ENCODE results near the gene SLC22A23. TPM values are rescaled to one million over a fixed set of nuclear protein-coding genes. Genes with fewer than 3 reads are reported as not detected.

Gene SLC22A23
- total RNA-seq, 1 experiment from 2014 or later: 38.2 TPM

DNA sequence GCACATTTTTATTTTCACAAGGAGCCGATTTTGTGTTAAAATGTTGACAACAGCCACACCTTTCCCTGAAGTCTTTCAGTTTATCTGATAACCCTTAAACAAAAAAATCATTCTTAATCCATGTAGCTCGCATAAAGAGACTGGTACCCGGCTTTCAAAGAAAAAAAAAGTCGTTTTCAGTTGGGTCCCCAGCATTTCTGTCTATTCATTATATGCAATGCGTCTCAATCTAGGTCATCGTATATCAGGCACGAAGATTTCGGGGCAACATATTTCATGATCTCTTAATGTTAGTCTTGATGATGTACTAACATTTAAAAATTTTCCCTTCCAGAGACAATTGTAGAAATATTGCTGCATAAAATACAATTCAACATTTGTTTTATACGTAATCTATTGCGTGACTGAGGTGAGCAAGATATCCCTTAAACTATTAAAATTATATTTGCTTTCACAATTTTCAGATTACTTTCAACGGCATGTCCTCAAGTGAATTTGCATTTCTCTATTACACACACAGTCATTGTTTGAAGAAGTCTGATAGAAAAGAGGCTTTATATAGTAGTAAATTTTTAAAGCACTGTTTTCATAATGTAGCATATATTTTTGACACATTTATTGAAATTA lies 226.5 kb downstream of the SLC22A23 start:
- ChIA-PET CTCF (interaction anchor here (0.6 to 5.2 kb wide), 14 partner anchors 9 to 134 kb away, joined by 3 to 65 read pairs (median 6); partner anchors contain the start of genes PSMG4 and TUBB2A), POLR2A (interaction anchor here (0.9 to 3.1 kb wide), 4 partner anchors 22 to 72 kb away, joined by 4 to 24 read pairs (median 5); partner anchors contain the start of genes PSMG4 and TUBB2A)
- Mint-ChIP-seq H3K27me3 (ENCODE audit: low read depth) (peaks cover 23% of the 10 kb centered on the region), H3K36me3 (peaks cover 10% of the 10 kb centered on the region), H3K4me1 (peaks cover 50% of the 10 kb centered on the region), H3K4me3 (peak overlapping the region; percentile 89), H3K27ac (no peak overlapping the region), H3K9me3 (no peaks in the 10 kb centered on the region)
- TF ChIP-seq, protein P1, sequence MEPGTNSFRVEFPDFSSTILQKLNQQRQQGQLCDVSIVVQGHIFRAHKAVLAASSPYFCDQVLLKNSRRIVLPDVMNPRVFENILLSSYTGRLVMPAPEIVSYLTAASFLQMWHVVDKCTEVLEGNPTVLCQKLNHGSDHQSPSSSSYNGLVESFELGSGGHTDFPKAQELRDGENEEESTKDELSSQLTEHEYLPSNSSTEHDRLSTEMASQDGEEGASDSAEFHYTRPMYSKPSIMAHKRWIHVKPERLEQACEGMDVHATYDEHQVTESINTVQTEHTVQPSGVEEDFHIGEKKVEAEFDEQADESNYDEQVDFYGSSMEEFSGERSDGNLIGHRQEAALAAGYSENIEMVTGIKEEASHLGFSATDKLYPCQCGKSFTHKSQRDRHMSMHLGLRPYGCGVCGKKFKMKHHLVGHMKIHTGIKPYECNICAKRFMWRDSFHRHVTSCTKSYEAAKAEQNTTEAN (CRISPR knock-in tag; IDR thresholded peaks at IDR 0.05): no peak
- TF ChIP-seq NFATC4 (CRISPR knock-in tag; IDR thresholded peaks at IDR 0.05): no peak
- TF ChIP-seq, protein P2, sequence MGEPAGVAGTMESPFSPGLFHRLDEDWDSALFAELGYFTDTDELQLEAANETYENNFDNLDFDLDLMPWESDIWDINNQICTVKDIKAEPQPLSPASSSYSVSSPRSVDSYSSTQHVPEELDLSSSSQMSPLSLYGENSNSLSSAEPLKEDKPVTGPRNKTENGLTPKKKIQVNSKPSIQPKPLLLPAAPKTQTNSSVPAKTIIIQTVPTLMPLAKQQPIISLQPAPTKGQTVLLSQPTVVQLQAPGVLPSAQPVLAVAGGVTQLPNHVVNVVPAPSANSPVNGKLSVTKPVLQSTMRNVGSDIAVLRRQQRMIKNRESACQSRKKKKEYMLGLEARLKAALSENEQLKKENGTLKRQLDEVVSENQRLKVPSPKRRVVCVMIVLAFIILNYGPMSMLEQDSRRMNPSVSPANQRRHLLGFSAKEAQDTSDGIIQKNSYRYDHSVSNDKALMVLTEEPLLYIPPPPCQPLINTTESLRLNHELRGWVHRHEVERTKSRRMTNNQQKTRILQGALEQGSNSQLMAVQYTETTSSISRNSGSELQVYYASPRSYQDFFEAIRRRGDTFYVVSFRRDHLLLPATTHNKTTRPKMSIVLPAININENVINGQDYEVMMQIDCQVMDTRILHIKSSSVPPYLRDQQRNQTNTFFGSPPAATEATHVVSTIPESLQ (CRISPR knock-in tag; IDR thresholded peaks at IDR 0.05): no peak
- no peak for TF ChIP-seq SOX15 (CRISPR knock-in tag; IDR thresholded peaks at IDR 0.05)
- TF ChIP-seq, protein P3, sequence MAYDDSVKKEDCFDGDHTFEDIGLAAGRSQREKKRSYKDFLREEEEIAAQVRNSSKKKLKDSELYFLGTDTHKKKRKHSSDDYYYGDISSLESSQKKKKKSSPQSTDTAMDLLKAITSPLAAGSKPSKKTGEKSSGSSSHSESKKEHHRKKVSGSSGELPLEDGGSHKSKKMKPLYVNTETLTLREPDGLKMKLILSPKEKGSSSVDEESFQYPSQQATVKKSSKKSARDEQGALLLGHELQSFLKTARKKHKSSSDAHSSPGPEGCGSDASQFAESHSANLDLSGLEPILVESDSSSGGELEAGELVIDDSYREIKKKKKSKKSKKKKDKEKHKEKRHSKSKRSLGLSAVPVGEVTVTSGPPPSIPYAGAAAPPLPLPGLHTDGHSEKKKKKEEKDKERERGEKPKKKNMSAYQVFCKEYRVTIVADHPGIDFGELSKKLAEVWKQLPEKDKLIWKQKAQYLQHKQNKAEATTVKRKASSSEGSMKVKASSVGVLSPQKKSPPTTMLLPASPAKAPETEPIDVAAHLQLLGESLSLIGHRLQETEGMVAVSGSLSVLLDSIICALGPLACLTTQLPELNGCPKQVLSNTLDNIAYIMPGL (CRISPR knock-in tag; IDR thresholded peaks at IDR 0.05): no peak
- ATAC-seq (no peak), DNase-seq (ENCODE audit: low spot score) (no peak)

DNA sequence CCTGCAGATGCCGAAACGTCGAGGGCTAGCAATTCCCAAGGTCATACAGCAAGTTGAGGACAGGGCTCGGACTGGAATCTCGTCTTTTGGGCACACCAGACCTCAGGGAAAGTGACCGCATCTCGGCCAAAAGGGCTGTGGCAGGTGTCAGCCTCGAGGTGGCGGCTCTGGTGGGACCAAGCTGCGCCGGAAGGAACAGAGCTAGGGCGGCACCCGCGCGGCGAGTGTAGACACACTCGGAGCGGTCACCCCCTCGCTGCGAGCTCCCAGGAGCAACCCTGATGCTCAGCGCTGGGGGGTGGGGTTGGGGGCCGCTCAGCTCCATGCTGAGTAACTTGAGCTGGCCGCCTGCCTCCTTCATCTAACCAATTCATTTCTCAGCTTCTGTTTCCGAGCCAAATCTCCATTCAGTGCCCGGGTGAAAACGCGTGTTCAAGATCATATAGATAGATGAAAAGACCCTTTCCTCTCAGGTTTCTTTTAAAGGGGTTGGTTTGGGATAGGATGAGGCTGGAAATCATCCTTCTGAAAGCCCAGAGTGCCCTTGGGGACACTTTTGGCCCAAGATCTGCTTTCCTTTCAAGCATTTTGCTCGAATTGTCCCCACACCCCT lies 227.2 kb downstream of the SLC22A23 start:
- ATAC-seq (peak; percentile 5), DNase-seq (ENCODE audit: low spot score) (peak; percentile 69)
- ChIA-PET CTCF (interaction anchor here (0.6 to 5.2 kb wide), 13 partner anchors 10 to 277 kb away, joined by 3 to 65 read pairs (median 4); partner anchors contain the start of genes PSMG4, RIPK1, SLC22A23 and TUBB2A), POLR2A (interaction anchor here (0.9 to 3.1 kb wide), 4 partner anchors 21 to 71 kb away, joined by 4 to 24 read pairs (median 5); partner anchors contain the start of genes PSMG4 and TUBB2A)
- Mint-ChIP-seq H3K9me3 (no peaks in the 10 kb centered on the region), H3K27me3 (ENCODE audit: low read depth) (peaks cover 23% of the 10 kb centered on the region), H3K27ac (no peak overlapping the region), H3K36me3 (peaks cover 11% of the 10 kb centered on the region), H3K4me1 (peaks cover 50% of the 10 kb centered on the region), H3K4me3 (peak overlapping the region; percentile 89)
- TF ChIP-seq RELA (CRISPR knock-in tag; IDR thresholded peaks at IDR 0.05; ENCODE audit: borderline replicate concordance) (no peak), ZNF263 (CRISPR knock-in tag; IDR thresholded peaks at IDR 0.05; ENCODE audit: low read depth) (no peak), NR3C1 (CRISPR knock-in tag; conservative IDR thresholded peaks at IDR 0.05; ENCODE audit: low read depth) (no peak), NR1H2 (CRISPR knock-in tag; IDR thresholded peaks at IDR 0.05) (no peak), JUN (CRISPR knock-in tag; IDR thresholded peaks at IDR 0.05) (no peak), GTF2I (CRISPR knock-in tag; conservative IDR thresholded peaks at IDR 0.05) (no peak), FOXK1 (CRISPR knock-in tag; IDR thresholded peaks at IDR 0.05) (no peak; the same call in 1 of the 2 replicates), ZNF121 (CRISPR knock-in tag; IDR thresholded peaks at IDR 0.05) (0 out of 2 replicates have a peak, but pooled peaks have one; percentile 46), ZNF317 (CRISPR knock-in tag; IDR thresholded peaks at IDR 0.05; ENCODE audit: borderline replicate concordance, low read depth) (no peak)
- TF ChIP-seq, protein P4, sequence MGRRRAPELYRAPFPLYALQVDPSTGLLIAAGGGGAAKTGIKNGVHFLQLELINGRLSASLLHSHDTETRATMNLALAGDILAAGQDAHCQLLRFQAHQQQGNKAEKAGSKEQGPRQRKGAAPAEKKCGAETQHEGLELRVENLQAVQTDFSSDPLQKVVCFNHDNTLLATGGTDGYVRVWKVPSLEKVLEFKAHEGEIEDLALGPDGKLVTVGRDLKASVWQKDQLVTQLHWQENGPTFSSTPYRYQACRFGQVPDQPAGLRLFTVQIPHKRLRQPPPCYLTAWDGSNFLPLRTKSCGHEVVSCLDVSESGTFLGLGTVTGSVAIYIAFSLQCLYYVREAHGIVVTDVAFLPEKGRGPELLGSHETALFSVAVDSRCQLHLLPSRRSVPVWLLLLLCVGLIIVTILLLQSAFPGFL (CRISPR knock-in tag; IDR thresholded peaks at IDR 0.05; ENCODE audit: borderline replicate concordance): no peak
- TF ChIP-seq, protein P5, sequence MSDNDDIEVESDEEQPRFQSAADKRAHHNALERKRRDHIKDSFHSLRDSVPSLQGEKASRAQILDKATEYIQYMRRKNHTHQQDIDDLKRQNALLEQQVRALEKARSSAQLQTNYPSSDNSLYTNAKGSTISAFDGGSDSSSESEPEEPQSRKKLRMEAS (CRISPR knock-in tag; IDR thresholded peaks at IDR 0.05): peak; percentile 44; the same call in 1 of the 2 replicates
- TF ChIP-seq, protein P6, sequence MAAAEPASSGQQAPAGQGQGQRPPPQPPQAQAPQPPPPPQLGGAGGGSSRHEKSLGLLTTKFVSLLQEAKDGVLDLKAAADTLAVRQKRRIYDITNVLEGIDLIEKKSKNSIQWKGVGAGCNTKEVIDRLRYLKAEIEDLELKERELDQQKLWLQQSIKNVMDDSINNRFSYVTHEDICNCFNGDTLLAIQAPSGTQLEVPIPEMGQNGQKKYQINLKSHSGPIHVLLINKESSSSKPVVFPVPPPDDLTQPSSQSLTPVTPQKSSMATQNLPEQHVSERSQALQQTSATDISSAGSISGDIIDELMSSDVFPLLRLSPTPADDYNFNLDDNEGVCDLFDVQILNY (CRISPR knock-in tag; IDR thresholded peaks at IDR 0.05): no peak; the same call in 1 of the 2 replicates
- TF ChIP-seq, protein P7, sequence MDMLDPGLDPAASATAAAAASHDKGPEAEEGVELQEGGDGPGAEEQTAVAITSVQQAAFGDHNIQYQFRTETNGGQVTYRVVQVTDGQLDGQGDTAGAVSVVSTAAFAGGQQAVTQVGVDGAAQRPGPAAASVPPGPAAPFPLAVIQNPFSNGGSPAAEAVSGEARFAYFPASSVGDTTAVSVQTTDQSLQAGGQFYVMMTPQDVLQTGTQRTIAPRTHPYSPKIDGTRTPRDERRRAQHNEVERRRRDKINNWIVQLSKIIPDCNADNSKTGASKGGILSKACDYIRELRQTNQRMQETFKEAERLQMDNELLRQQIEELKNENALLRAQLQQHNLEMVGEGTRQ (CRISPR knock-in tag; IDR thresholded peaks at IDR 0.05): no peak
- TF ChIP-seq, protein P8, sequence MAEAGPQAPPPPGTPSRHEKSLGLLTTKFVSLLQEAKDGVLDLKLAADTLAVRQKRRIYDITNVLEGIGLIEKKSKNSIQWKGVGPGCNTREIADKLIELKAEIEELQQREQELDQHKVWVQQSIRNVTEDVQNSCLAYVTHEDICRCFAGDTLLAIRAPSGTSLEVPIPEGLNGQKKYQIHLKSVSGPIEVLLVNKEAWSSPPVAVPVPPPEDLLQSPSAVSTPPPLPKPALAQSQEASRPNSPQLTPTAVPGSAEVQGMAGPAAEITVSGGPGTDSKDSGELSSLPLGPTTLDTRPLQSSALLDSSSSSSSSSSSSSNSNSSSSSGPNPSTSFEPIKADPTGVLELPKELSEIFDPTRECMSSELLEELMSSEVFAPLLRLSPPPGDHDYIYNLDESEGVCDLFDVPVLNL (CRISPR knock-in tag; IDR thresholded peaks at IDR 0.05; ENCODE audit: borderline replicate concordance, low read depth): no peak
